HUDEP-2 (cell line): ENCODE data around the gene ENTREP1.

Experiments used
- DNase-seq, 76 experiments: peaks; one replicate each; lab custom pipeline; 2025; ENCODE audit not compliant: unreplicated experiment in 76 of 76; lab: John Stamatoyannopoulos, UW

ENTREP1 gene

DNA sequence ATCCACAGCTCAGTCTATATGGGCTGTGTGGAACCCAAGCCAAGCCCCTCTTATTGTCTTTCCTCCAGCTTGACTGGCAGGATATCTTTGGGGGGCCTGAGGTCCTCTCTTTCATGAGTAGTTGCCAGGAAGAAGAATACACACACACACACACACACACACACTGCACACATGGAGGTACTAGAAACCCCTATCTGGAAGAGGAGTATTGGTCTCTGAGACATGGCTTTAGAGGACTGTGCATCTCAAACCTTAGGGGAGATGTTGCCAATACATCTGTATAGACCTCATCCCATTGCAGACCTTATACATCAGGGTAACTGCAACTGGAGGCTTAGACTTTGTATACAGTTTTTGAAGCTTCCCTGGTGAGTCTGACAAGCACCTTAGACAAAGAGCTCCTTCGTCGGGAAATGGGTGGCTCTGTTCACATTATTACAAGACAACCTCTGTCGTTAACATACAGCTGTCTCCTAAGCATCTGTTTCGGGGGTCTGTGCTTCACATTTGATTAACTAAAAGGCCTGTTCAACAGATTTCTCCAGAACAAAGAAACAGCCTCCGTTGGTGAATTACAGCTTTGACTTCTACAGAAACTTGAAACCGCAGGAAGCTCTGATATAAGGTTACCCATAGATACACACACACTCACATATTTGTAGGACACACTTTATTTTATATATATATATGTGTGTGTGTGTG lies 5.5 kb upstream of the ENTREP1 start:
- DNase-seq, result no peak

DNA sequence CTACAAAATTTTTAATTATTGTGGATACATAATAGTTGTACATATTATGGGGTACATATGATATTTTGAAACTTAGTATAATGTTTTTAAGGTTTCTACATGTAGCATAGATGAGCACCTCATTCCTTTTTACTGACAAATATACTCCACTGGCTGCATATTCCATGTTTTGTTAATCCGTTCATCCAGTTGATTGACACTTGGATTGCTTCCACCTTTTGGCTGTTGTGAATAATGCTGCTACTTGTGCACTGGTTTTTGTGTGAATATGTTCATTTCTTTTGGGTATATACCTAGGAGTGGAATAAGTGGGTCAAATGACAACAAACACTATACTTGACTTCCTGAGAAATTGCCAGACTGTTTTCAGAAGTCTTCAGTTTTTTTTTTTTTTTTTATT lies 2.8 kb upstream of the ENTREP1 start:
- no peak for DNase-seq

DNA sequence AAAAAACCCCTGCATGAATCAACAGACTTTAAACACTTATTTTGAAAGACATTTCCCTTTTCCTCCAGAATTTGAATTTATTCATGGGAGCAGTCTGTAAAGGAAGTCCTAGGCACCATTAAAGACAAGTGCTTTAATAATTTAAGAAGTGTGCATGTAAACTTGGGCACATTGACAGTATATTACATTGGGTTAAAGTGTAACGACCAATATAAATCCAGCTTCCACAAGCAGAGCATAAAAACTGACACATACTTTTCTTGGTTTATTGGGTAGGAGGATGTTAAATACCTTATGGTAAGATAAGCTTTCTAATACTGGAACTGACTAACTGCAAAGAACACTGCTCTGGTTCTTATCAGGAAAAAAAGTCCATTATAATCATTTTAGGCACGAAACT lies 1.2 kb upstream of the ENTREP1 start:
- no peak for DNase-seq

- peak in 3 of 76 experiments; percentile 1 to 3 (median 2) for DNase-seq
Measured at GRCh38 chr9:69325409-69326212, 596 bp downstream of the ENTREP1 start.

DNA sequence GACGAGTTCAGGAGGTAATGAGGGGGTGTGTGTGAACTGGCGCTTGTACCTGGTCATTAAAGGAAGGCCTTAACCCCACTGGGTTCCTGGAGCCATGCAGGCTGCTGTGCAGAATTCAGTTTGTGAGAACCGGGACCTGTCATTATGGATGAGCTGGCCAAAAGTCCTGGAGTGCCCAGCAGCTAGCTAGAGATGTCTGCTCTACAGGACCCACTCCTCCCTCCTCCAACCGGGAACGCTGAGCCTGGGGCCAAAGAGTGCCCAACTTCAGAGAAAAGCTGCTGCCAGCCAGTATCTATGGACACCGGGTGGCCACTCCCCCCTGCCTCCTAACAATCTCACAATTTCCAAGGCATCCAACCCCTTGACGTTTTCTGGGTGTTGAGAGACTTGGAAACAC lies 1.2 kb downstream of the ENTREP1 start:
- DNase-seq, result no peak

DNA sequence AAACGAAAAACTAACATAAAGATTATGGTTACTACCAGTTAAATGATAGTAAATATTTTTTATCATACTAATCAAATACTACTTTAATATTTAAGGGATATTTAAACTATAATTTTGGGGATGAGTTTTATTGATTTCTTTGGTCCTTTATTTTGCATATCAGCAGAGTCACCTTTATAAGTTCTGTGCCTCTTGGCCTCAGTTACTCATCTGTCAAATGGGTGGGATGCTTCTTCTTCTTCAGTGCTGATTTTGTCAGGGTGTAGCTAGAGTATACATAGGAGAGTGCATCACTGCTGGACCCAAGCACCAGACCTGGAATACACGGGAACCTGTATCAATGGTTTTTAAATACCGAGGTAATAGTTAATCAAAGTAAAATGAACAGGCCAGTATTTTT lies 5.6 kb downstream of the ENTREP1 start:
- no peak for DNase-seq

DNA sequence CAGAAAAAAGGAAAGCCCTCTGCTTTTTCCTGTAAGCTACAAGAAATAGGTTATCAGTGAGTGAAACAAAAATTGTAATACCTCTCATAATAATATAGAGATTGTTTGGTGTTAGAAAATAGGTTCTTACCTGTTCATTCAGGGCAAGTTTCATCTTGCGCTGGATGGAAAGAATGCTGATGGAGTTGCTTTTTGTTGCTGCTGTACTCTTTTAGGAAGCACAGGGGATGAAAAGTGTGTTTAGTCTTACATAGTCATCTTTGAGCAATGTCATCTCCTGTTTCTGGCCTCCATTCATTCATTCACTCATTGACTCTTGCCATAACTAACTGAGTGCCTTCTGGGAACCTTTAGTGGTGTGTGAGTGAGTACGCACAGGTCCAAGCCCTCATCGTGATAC lies 6.4 kb downstream of the ENTREP1 start:
- DNase-seq, result no peak

GRCh38 chr9:69332067-69332685 lies 7.2 kb downstream of the ENTREP1 start:
- no peak for DNase-seq

DNA sequence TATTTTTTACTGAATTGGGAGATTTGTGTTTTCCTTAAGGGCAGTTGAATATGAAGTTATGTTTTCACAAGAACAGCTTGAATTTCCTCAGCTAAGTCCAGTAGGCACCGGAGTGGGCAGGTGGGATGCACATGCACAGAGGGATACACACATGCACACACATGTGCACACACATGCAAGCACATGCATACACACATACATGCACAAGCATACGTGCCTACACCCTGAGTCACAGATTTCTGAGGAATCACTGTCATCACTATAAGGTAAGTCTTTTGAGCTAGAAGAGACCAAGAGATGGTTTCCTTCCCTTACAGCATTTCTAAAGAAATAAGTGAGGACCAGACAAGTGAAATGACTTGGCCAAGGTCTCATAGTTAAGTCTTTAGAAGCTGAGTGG lies 8.7 kb downstream of the ENTREP1 start:
- DNase-seq, result no peak

GRCh38 chr9:69334317-69334716 lies 9.3 kb downstream of the ENTREP1 start:
- DNase-seq, result no peak

- DNase-seq, result no peak
Measured at GRCh38 chr9:69339620-69340019, 14.6 kb downstream of the ENTREP1 start.

- no peak for DNase-seq
Measured at GRCh38 chr9:69340631-69341030, 15.6 kb downstream of the ENTREP1 start.

GRCh38 chr9:69342769-69343168 lies 17.8 kb downstream of the ENTREP1 start:
- no peak for DNase-seq

DNA sequence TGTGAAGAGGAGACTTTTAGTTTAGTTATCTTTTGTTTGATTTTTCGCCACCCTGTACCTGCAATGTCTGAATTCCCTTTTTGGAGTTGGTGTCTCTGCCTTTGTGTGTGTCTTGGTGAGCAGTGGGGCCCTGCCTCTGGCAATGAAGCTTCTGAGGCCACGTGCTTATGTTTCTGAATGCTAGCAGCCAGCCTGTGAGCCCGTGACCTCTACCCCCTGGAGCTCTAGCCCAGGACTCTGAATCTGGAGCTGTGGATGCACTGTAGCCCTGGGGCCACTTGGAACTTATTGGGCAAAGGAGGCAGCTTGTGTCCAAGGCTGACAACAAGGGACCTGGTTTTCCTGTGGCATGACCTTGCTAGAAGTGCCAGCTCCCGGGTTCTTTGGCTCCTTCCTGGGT lies 19.4 kb downstream of the ENTREP1 start:
- no peak for DNase-seq

DNA sequence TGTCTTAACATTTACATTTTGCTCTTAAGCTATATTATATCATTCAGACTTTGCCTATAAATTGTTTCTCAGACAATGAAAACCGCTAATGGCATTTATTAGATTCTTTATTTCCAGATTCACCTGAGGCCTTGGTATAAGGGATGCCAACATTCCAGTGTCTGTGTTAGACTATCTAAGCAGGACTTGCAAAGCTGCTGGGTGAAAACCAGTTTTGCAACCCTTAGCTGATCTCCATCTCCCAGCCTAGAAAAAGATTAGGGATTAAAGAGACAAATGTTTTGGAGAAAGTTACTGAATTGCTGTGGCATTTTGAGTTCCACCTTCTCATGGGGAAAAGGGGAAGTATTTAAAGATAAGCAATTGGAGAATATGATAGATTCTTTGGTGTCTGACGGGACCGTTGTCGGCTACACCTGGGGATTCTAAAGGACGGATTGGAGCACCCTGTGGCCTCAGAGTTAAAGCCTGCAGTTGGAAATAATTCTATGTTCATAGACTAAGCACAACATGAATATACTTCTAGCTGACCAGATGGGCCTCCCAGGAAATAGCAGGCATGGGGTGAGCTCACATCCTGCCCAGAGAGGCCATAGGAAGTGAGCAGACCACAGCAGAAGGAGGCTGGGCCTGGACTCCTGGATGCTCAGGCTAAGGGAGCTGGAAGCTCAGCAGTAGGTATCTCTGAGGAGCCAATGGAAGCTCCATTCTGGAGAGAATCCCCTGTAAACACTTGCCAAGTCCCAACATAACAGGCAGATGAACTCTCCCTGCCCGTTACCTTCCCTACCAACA lies 21.8 kb downstream of the ENTREP1 start:
- DNase-seq, result no peak

- no peak for DNase-seq
Measured at GRCh38 chr9:69347607-69348006, 22.6 kb downstream of the ENTREP1 start.

DNA sequence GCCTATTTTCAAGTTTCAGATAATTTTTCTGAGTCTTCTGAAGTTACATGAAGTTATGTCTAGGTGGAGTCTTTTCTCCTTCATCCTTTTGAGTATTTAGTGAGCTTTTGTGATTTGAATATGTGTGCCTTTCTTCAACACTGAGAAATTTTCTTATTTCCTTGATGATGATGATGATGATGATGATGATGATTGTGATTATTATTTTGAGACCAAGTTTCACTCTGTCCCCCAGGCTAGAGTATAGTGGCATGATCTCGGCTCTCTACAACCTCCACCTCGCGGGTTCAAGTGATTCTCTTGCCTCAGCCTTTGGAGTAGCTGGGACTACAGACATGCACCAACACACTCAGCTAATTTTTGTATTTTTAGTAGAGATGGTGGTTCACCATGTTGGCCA lies 26.2 kb downstream of the ENTREP1 start:
- no peak for DNase-seq

DNA sequence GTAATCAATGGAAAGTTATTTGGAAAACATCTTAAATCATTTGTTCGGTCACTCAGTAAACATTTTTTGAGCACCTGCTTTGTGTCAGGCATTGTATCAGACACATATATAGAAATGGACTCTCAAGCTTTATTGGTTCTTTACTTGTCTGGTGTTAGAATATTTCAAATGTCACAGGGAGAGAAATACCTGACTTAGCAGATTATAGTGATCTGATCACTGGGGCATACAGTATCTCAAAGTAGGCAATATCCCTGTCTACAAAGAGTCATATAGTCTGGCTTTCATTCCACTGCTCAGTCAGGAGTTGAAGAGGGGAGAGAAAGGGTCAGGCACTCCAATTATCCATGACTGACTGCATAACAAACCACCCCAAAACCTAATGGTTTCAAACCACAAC lies 30.2 kb downstream of the ENTREP1 start:
- no peak for DNase-seq

GRCh38 chr9:69357030-69357775 lies 32.2 kb downstream of the ENTREP1 start:
- no peak for DNase-seq

DNA sequence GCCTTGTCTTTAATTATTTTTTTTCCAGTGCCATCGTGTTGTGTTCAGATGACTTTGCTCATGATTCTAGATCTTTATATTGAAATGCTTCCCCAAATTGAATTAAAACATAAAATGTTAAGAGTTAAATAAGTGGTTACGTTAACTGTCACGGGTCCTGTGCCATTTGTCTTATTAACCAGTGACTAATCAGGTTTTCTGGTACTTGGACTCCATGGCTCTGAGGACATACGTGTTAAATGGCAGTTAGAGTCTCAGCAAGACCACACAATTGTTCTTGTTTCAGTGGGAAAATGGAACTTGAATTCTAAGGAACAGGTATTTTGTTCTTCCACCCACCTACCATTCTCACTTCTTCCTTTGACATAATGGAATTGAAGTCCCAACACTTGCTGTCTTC lies 32.8 kb downstream of the ENTREP1 start:
- DNase-seq, result no peak
